Astrocyte (in vitro differentiated cells and primary cell): ENCODE measurements around the gene GUSB. TPM values are rescaled to one million over a fixed set of nuclear protein-coding genes. Genes with fewer than 3 reads are reported as not detected.
"Not testable (repeated sequence)": the region's sequence is repeated elsewhere in the genome, so short reads cannot be mapped to it uniquely, and the experiment has no call there.

Experiments used
- DNase-seq: peaks from one replicate; pipeline ENCODE4 v3.0.0-alpha.2; 2010; ENCODE audit warnings: low read depth
- FAIRE-seq: peaks from 2 replicates; lab custom pipeline; 2011; peaks lifted over from hg19 to GRCh38; lab: Jason Lieb, UNC
- H2AFZ ChIP-seq: 2 replicates; pipeline ENCODE4 v1.6.0; 2012; ENCODE audit warnings: low read depth, low read length, inconsistent platforms
- H3K27ac ChIP-seq: 2 replicates; pipeline ENCODE4 v1.5.1; 2011; ENCODE audit warnings: low read depth, low read length, inconsistent platforms
- H3K27me3 ChIP-seq: 2 replicates; pipeline ENCODE4 v1.6.0; 2011; ENCODE audit warnings: low read length, inconsistent platforms; ENCODE audit not compliant: insufficient read depth
- H3K36me3 ChIP-seq: 2 replicates; pipeline ENCODE4 v1.5.1; 2011; ENCODE audit warnings: low read length, inconsistent platforms; ENCODE audit not compliant: insufficient read depth
- H3K4me1 ChIP-seq: 2 replicates; pipeline ENCODE4 v1.5.1; 2011; ENCODE audit warnings: low read length, inconsistent platforms; ENCODE audit not compliant: insufficient read depth
- H3K4me2 ChIP-seq: 2 replicates; pipeline ENCODE4 v1.6.0; 2012; ENCODE audit warnings: low read length, inconsistent platforms
- H3K4me3 ChIP-seq: 2 replicates; pipeline ENCODE4 v1.5.1; 2011; ENCODE audit warnings: low read depth, mild to moderate bottlenecking, low read length, inconsistent platforms; ENCODE audit not compliant: insufficient read depth
- H3K79me2 ChIP-seq: 2 replicates; pipeline ENCODE4 v1.6.0; 2012; ENCODE audit warnings: mild to moderate bottlenecking, low read length, inconsistent platforms; ENCODE audit not compliant: insufficient read depth
- H3K9ac ChIP-seq: 2 replicates; pipeline ENCODE4 v1.6.0; 2012; ENCODE audit warnings: mild to moderate bottlenecking, low read length, inconsistent platforms
- H3K9me3 ChIP-seq: 2 replicates; pipeline ENCODE4 v1.5.1; 2012; ENCODE audit warnings: low read depth, mild to moderate bottlenecking, low read length, inconsistent platforms; ENCODE audit not compliant: insufficient read depth
- H4K20me1 ChIP-seq: 2 replicates; pipeline ENCODE4 v1.6.0; 2012; ENCODE audit warnings: low read length, inconsistent platforms; ENCODE audit not compliant: insufficient read depth
- H3K27ac Mint-ChIP-seq: one replicate; pipeline ENCODE4 v1.8.0; 2021; ENCODE audit warnings: mild to moderate bottlenecking, mixed read lengths; ENCODE audit not compliant: unreplicated experiment
- H3K27me3 Mint-ChIP-seq: one replicate; pipeline ENCODE4 v1.8.0; 2021; ENCODE audit warnings: low read depth, mixed read lengths; ENCODE audit not compliant: unreplicated experiment
- H3K36me3 Mint-ChIP-seq: one replicate; pipeline ENCODE4 v1.8.0; 2021; ENCODE audit warnings: low read depth, mixed read lengths; ENCODE audit not compliant: unreplicated experiment
- H3K4me1 Mint-ChIP-seq: one replicate; pipeline ENCODE4 v1.8.0; 2021; ENCODE audit warnings: low read depth, mixed read lengths; ENCODE audit not compliant: unreplicated experiment
- H3K4me3 Mint-ChIP-seq: one replicate; pipeline ENCODE4 v1.8.0; 2021; ENCODE audit warnings: mild to moderate bottlenecking, moderate library complexity, mixed read lengths; ENCODE audit not compliant: unreplicated experiment
- H3K9me3 Mint-ChIP-seq: one replicate; pipeline ENCODE4 v1.8.0; 2021; ENCODE audit warnings: mild to moderate bottlenecking, mixed read lengths; ENCODE audit not compliant: unreplicated experiment
- EZH2 ChIP-seq: IDR thresholded peaks from 2 replicates; pipeline ENCODE4 v1.6.1; 2012; ENCODE audit warnings: mild to moderate bottlenecking, low read length, inconsistent platforms; ENCODE audit not compliant: insufficient read depth
- total RNA-seq: library from RNA; stranded (reverse); gene quantifications from 2 replicates; pipeline ENCODE4 v1.2.1, GENCODE V29; 2021
- TF ChIP-seq, protein P1 (sequence below): IDR thresholded peaks from 2 replicates; pipeline ENCODE4 v1.5.1; 2011; ENCODE audit warnings: low read depth, mild to moderate bottlenecking, inconsistent platforms, low read length, moderate library complexity; ENCODE audit not compliant: insufficient read depth

The GUSB gene
- total RNA-seq, 1 donor from 2014 or later, result 18.3 TPM

DNA sequence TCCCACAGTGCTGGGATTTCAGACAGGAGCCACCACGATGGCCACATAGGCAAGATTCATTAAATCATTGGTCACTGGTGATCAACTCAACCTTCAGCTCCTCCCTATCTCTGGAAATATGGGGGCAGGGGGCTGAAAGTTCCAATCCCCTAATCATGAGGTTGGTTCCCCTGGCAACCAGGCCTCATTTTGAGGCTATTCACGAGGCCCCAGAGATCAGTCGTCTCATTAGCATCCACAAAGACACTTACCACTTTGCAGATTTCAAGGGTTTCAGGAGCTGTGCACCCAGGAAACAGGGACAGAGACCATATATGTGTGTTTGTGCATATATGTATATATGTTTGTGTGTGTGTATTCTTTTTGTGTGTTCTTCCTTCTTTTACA, 7.7 kb upstream of the GUSB start:
- no peaks in the 10 kb centered on the region for H4K20me1 ChIP-seq
- no peaks in the 10 kb centered on the region for H3K9me3 ChIP-seq
- H3K27me3 ChIP-seq, result no peaks in the 10 kb centered on the region
- H3K27ac Mint-ChIP-seq, result no peak overlapping the region
- DNase-seq (no peak), FAIRE-seq (no peak)
- no peak overlapping the region for H3K4me3 Mint-ChIP-seq
- H3K27ac ChIP-seq, result no peak overlapping the region
- TF ChIP-seq, protein P1, sequence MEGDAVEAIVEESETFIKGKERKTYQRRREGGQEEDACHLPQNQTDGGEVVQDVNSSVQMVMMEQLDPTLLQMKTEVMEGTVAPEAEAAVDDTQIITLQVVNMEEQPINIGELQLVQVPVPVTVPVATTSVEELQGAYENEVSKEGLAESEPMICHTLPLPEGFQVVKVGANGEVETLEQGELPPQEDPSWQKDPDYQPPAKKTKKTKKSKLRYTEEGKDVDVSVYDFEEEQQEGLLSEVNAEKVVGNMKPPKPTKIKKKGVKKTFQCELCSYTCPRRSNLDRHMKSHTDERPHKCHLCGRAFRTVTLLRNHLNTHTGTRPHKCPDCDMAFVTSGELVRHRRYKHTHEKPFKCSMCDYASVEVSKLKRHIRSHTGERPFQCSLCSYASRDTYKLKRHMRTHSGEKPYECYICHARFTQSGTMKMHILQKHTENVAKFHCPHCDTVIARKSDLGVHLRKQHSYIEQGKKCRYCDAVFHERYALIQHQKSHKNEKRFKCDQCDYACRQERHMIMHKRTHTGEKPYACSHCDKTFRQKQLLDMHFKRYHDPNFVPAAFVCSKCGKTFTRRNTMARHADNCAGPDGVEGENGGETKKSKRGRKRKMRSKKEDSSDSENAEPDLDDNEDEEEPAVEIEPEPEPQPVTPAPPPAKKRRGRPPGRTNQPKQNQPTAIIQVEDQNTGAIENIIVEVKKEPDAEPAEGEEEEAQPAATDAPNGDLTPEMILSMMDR, result no peak
- TF ChIP-seq EZH2, result no peak
- H2AFZ ChIP-seq, result no peak overlapping the region
- H3K4me1 ChIP-seq, result no peaks in the 10 kb centered on the region
- H3K36me3 Mint-ChIP-seq, result no peaks in the 10 kb centered on the region
- H3K4me2 ChIP-seq, result no peak overlapping the region
- H3K4me3 ChIP-seq, result no peak overlapping the region
- H3K27me3 Mint-ChIP-seq, result peaks cover 3% of the 10 kb centered on the region
- no peaks in the 10 kb centered on the region for H3K9me3 Mint-ChIP-seq
- H3K79me2 ChIP-seq, result no peaks in the 10 kb centered on the region
- no peak overlapping the region for H3K9ac ChIP-seq
- no peaks in the 10 kb centered on the region for H3K36me3 ChIP-seq
- H3K4me1 Mint-ChIP-seq, result no peaks in the 10 kb centered on the region

DNA sequence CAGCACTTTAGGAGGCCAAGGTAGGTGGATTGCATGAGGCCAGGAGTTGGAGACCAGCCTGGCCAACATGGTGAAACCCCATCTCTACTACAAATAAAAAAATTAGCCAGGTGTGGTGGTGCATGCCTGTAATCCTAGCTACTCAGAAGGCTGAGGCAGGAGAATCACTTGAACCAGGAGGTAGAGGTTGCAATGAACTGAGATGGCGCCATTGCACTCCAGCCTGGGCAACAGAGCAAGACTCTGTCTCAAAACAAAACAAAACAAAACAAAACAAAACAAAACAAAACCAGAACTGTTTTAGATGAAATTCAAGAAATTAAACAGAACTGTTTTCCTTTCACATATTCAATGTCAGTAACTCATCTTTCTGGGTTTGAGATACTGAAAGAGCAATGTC, 6.5 kb upstream of the GUSB start:
- H4K20me1 ChIP-seq, H3K27ac ChIP-seq, H3K27me3 ChIP-seq, H3K27me3 Mint-ChIP-seq, DNase-seq, H3K79me2 ChIP-seq, H3K27ac Mint-ChIP-seq, H3K4me1 ChIP-seq, H3K4me1 Mint-ChIP-seq, H2AFZ ChIP-seq, H3K4me3 Mint-ChIP-seq, H3K9me3 ChIP-seq, H3K4me2 ChIP-seq, H3K4me3 ChIP-seq, FAIRE-seq, H3K36me3 ChIP-seq, H3K9ac ChIP-seq, H3K9me3 Mint-ChIP-seq, H3K36me3 Mint-ChIP-seq: not testable (repeated sequence)

DNA sequence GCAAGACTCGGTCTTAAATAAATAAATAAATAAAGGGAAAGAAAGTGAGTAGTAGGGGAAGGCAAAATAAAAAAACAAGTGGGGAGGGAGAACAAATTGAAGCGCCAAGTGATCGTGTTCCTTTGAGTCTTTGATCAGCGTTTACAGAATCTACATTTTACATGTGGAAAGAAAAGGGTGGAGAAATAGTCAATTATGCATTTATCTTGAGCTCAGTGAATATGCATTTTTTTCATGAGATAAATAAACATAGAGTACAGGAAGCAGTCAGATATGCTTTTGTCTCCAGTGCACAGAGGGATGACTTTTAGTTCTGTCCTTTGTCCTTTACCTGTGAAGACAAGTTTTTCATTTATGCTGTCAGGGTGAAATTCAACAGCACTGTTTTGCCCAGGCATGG, 6.1 kb upstream of the GUSB start:
- no peak for DNase-seq
- Histone ChIP-seq H3K4me1 (no peaks in the 10 kb centered on the region), H3K4me3 (no peak overlapping the region), H3K27me3 (no peaks in the 10 kb centered on the region), H3K9me3 (no peaks in the 10 kb centered on the region), H3K9ac (no peak overlapping the region), H3K36me3 (no peaks in the 10 kb centered on the region), H4K20me1 (no peaks in the 10 kb centered on the region), H3K27ac (no peak overlapping the region), H2AFZ (no peak overlapping the region), H3K79me2 (no peaks in the 10 kb centered on the region), H3K4me2 (no peak overlapping the region)
- Mint-ChIP-seq H3K4me3 (no peak overlapping the region), H3K27me3 (no peaks in the 10 kb centered on the region), H3K27ac (no peak overlapping the region), H3K36me3 (no peaks in the 10 kb centered on the region), H3K4me1 (peaks cover 2% of the 10 kb centered on the region), H3K9me3 (no peaks in the 10 kb centered on the region)
- TF ChIP-seq, protein P1, result no peak
- TF ChIP-seq EZH2, result no peak
- no peak for FAIRE-seq
